RWPE1 (cell line): ENCODE measurements around the gene TMIGD1.
"Not testable (repeated sequence)": the region's sequence is repeated elsewhere in the genome, so short reads cannot be mapped to it uniquely, and the experiment has no call there.

ENCODE experiments used
- CTCF ChIA-PET: fragments of 350-600 bp; sonication (Branson Sonifier 250); formaldehyde crosslinking; extraction: SDS; loops from one replicate; lab custom pipeline; 2021; lab: Yijun Ruan, JAX
- POLR2A ChIA-PET: fragments of 400-600 bp; formaldehyde crosslinking; extraction: SDS; loops from one replicate; lab custom pipeline; 2020; ENCODE audit warnings: antibody characterized with exemption; ENCODE audit not compliant: low non-redundant PET; lab: Yijun Ruan, JAX
- DNase-seq: peaks from one replicate; pipeline ENCODE4 v3.0.0; 2012; ENCODE audit warnings: low spot score
- H3K27ac ChIP-seq: fragments of 450-650 bp; 2 replicates; pipeline ENCODE4 v1.5.1; 2017
- TF ChIP-seq, protein P1 (sequence below): fragments of 450-650 bp; conservative IDR thresholded peaks from 2 replicates; pipeline ENCODE4 v1.5.1; 2017; ENCODE audit warnings: low read depth, mild to moderate bottlenecking

The TMIGD1 gene

DNA sequence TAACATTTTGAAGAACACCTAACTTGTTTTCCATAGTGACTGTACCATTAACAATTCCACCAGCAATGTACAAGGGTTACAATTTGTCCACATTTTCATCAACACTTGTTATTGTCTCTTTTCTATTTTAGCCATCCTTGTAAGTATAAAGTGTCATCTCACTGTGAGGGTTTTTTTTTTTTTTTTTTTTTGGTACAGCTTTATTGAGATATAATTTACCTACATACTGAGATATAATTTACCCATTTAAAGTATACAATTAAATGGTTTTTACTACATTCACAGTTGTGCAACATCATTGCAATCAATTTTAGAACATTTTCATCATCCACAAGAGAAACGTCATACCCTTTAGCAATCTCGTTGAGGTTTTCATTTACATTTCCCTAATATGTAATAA, 17.9 kb upstream of the TMIGD1 start:
- CTCF ChIA-PET = no interaction called here
- POLR2A ChIA-PET = no interaction called here
- H3K27ac ChIP-seq = no peak overlapping the region
- TF ChIP-seq, protein P1, sequence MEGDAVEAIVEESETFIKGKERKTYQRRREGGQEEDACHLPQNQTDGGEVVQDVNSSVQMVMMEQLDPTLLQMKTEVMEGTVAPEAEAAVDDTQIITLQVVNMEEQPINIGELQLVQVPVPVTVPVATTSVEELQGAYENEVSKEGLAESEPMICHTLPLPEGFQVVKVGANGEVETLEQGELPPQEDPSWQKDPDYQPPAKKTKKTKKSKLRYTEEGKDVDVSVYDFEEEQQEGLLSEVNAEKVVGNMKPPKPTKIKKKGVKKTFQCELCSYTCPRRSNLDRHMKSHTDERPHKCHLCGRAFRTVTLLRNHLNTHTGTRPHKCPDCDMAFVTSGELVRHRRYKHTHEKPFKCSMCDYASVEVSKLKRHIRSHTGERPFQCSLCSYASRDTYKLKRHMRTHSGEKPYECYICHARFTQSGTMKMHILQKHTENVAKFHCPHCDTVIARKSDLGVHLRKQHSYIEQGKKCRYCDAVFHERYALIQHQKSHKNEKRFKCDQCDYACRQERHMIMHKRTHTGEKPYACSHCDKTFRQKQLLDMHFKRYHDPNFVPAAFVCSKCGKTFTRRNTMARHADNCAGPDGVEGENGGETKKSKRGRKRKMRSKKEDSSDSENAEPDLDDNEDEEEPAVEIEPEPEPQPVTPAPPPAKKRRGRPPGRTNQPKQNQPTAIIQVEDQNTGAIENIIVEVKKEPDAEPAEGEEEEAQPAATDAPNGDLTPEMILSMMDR = no peak
- no peak for DNase-seq

- POLR2A ChIA-PET, CTCF ChIA-PET, H3K27ac ChIP-seq, DNase-seq: not testable (repeated sequence)
These were observed 17.4 kb upstream of the TMIGD1 start for GRCh38 chr17:30351263-30351662.

DNA sequence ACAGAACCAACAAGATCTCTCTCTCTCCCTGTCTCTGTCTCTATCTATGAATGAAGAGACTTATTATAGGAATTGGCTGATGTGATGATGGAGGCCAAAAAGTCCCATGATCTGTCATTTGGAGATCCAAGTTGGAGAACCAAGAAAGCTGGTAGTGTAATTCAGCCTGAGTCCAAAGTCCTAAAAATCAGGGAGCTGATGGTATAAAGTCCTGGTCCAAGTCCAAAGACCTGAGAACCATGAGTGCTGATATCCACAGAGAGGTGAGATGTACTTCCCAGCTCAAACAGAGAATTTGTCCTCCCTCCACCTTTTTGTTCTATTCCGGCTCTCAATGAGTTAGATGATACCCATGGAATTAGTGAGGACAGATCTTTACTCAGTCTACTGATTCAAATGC, 15.4 kb upstream of the TMIGD1 start:
- CTCF ChIA-PET = interaction anchor here (0.6 to 1.2 kb wide), 2 partner anchors 8 to 47 kb away, joined by 3 to 4 read pairs; no protein-coding TSS in a partner anchor
- POLR2A ChIA-PET = no interaction called here
- DNase-seq = no peak
- TF ChIP-seq, protein P1 = no peak
- H3K27ac ChIP-seq = no peak overlapping the region

- TF ChIP-seq, protein P1 = no peak
- ChIA-PET CTCF (interaction anchor here (0.5 kb wide), 1 partner anchor 175 kb away, joined by 3 read pairs; no protein-coding TSS in a partner anchor), POLR2A (no interaction called here)
- no peak overlapping the region for H3K27ac ChIP-seq
- DNase-seq = no peak
These were observed 13.6 kb upstream of the TMIGD1 start for GRCh38 chr17:30347488-30347887.

- TF ChIP-seq, protein P1 = no peak
- H3K27ac ChIP-seq = no peak overlapping the region
- CTCF ChIA-PET = no interaction called here
- DNase-seq = no peak
- POLR2A ChIA-PET = no interaction called here
These were observed 12.5 kb upstream of the TMIGD1 start for GRCh38 chr17:30346221-30346795.

DNA sequence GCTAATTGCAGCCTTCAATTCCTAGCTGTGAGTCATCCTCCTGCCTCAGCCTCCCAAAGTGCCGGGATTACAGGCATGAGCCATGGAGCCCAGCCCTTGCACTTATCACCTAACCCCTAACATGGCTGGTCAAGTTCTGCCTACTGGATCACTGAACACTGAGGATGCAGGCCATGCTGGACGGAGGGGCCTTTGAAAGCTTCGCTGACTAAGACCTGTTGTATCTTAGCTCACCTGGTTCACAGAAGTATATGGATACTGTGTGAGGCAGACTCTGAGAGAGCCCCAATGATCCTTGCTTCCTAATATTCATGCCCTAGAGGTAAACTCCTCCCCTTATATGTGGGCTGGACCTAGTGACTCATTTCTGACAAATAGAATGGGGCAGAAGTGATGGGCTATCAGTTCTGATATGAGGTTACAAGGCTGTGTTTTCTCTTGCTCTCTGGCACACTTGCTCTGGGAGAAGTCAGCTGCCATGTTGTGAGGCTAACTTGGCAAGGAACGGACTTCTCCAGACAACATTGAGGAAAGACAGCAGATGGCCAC, 11.7 kb upstream of the TMIGD1 start:
- no peak for DNase-seq
- ChIA-PET POLR2A (no interaction called here), CTCF (interaction anchor here (0.7 kb wide), 1 partner anchor 241 kb away, joined by 3 read pairs; no protein-coding TSS in a partner anchor)
- TF ChIP-seq, protein P1 = no peak
- H3K27ac ChIP-seq = peak overlapping the region; percentile 47

DNA sequence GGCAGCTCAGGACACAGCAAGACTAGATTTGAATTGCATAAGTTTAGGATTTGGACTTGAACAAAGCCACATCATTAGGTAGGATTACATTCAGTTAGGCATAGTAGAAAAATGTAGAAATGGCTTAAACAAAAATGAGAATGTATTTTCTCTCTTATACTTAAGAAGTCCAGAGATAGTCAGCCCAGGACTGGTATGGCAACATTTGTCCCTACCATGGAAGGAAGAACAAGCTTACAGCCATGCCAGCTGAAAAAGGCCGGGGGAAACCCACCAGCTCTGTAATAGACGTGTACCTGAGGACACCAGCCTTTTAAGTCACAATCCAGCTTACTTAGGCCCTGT, 11.2 kb upstream of the TMIGD1 start:
- H3K27ac ChIP-seq = peak overlapping the region; percentile 60
- ChIA-PET CTCF (interaction anchor here (0.7 kb wide), 1 partner anchor 241 kb away, joined by 3 read pairs; no protein-coding TSS in a partner anchor), POLR2A (no interaction called here)
- TF ChIP-seq, protein P1 = no peak
- no peak for DNase-seq
